HG03558 (cell line): ENCODE measurements around the gene FBXW9.
"Not testable (repeated sequence)": the region's sequence is repeated elsewhere in the genome, so short reads cannot be mapped to it uniquely, and the experiment has no call there.

ENCODE experiments used
- ATAC-seq: cut with Tn5 transposase; IDR thresholded peaks from one replicate; pipeline ENCODE4 v1.9.1; 2021; ENCODE audit warnings: moderate number of reproducible peaks; ENCODE audit not compliant: unreplicated experiment; ENCODE audit errors: extremely low read depth

The FBXW9 gene

DNA sequence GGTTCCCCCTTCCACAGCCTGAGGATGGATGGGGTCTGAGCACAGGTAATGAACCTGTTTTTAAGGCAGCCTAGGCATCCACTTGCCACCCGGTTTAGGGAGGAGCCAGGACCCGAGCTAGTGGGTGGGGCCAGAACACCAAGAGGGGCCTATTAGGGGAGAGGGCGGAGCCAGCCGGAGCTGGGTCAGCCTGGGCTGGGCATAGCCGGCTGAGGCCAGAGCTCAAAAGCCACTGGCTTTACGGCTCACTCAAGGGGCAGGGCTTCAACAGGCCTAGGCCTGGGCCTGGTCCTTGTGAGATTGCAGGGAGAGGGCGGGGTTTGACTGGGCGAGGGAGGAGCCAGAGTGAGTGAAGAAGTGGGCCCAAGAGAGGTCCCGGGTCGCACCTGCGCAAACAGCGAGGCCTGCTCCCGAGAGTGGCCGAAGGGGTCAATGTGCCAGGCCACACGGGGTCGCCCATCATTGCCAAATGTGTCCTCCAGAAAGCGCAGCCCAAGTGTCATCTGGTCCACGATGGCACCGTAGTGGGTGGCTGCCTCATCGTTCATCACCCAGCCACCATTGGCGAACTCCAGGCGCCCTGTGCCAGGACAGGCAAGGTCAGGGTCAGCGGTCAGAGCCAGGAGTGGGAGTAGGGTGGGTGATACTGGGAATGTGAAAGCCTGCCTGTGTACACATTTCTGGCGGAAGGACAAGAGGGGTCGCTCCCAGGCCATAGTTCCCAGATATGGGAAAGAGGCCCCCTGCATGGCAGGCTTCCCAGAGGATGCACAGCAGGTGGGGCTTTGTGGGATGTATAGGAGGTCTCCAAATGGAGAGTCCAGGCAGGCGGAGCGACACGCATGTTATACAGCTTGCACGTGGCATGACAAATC lies 31.8 kb downstream of the FBXW9 start:
- no peak for ATAC-seq

DNA sequence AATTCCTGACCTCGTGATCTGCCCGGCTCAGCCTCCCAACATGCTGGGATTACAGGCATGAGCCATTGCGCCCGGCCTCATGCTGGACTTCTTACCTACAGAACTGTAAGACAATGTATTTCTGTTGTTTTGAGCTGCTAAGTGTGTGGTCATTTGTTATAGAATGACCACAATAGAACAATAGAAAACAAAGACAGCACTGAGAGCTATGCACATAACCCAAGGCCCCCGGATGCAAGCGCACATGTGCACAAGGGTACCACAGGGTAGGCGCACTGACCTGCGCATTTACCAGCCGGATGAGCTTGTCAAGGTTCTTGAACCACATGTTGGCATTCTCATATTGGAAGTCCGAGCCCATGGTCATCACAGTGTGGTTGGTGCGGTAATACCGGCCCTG lies 35.5 kb downstream of the FBXW9 start:
- no peak for ATAC-seq

DNA sequence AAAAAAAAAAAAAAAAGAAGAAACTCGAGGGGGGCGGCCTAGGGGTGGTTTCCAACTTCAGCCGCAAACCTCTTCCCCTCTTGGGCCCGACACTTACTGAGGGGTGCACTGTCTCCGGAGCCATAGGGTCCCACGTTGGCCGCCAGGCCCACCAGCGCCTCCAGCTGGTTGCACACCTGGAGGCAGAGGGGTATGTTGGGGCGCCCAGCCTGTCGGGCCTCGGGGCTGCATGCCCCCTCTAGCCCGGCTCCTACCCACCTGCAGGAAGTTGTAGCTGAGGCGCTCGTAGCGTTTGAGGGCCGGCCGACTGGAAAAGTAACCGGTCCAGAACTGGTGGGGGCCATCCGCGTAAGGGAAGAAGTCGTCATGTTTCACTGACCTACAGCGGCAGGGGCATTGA lies 38.5 kb downstream of the FBXW9 start:
- ATAC-seq: no peak

DNA sequence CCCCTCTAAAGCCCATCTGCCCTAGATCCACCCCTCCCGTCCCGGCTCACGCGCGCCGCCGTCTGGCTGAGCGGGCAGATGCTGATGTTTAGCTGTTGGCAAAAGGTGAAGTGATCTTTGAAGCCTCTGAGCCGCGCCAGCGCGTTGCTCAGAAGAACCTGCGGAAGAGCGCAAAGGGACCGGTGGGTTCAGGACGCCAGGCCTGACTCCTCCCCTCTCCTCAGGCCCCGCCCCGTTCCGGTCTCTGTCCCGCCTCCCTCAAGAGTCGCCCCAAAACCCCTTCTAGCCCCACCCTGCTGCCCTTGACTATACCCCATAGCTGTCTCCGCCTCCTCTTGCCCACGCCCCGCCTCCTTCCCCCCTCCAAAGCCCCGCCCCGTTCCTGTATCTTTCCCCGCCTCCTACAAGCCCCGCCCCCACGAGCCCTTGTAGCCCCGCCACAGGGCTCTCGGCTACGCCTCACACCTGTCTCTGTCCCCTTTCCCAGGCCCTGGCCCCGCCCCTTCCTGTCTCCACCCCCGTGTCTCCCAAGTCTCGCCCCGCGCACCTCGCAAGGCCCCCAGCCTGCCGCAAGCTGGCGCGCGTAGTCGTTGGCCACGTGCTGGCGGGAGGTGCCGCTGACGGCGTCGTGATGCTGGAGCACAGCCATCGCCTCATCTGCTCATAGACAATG lies 39.4 kb downstream of the FBXW9 start:
- no peak for ATAC-seq

DNA sequence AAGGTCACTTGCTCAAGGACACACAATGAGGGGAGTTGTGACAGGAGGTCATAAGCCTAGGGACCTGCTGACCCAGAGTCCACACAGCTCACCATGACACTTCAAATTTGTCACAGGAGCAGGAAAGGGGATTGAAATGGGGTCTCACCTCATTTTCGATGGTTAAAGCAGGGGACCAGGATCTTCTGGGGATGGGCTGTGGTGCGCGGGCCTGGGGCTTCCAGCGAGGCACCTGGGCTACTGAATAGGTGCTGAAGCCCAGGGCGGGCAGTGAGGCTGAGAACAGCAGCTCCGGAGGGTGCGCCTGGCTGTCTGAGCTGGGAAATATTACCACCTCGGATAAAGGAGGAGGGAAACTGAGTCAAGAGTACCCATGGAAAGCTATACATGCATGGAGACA lies 40.9 kb downstream of the FBXW9 start:
- no peak for ATAC-seq

DNA sequence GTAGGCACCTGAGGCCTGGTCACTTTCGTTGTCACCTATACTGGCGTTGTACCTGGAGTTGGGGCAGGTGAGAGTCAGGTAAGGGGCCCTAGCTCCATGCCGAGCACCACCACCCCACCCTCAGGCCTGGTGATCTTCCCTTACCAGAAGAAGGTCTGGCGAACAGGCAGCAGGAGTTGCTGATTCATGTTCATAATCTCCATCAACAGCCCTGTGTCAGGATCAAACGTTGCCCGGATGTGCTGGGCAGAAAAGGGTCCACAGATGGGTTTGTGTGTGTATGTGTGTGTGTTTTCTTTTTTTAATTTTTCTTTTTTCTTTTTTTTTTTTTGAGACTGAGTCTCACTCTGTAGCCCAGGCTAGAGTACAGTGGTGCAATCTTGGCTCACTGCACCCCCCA lies 44.2 kb downstream of the FBXW9 start:
- ATAC-seq: no peak

DNA sequence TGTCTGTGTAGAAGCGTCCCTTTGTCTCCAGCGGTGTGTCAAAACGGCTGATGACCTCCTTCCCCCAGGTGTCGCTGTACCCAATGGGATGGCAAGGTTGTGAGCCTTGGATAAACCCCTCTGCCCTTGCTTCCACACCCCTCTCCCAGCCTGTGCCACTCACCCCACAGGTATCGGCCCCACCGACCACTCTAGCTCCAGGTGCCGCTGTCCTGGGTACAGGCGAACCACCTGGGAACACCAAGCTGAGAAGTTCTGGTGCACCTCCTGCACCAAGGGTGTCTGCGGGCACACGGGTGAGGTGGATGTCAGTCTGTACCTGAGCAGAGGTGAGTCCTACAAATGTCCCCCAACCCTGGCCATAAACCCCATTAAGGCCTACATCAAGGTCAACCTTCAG lies 46.5 kb downstream of the FBXW9 start:
- no peak for ATAC-seq

DNA sequence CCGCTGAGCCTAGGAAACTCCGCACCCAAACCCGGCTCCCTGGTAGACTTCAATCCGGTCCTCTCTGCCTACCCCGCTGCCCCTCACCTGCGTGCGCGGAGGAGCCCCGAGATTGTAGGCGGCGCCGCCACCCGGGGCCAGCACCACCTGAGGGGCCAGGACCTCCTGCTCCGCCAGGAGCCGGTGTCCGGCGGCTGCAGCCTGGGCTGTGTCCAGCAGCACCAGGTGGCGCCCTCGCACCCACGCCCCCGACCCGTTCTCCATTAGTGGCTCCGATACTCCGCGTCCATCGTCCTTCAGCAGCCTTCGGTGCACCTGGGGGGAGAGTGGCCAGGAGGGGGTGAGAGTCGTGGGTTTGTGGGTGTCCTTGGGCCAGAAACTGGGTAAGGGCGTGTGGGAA lies 48.3 kb downstream of the FBXW9 start:
- no peak for ATAC-seq

DNA sequence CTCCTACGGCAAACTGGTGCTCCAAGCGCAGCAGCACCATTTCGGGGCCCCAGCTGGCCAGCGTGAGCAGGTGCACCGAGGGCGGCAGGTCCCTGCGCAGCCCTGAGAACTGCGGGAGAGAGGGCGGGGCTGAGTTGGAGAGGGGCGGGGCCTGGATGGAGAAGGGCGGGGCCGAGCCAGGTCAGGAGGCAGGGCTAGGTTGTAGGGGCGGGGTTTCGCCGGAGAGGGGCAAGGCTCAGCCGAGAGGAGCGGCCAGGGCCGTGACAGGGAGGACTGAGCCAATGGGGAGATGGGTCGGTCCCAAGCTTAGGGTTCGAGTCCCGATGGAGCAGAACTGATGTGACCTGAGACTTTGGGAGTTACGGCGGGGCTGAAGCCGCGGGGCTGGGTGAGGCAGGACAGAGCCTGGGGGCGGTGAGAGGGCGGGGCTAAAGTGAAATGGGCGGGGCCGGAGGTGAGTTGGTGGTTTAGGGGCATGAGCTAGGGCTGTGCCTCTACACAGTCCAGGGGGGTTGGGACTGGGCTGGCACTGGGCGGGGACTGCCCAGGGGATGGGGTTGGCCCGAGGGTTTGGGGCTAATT lies 48.9 kb downstream of the FBXW9 start:
- no peak for ATAC-seq

DNA sequence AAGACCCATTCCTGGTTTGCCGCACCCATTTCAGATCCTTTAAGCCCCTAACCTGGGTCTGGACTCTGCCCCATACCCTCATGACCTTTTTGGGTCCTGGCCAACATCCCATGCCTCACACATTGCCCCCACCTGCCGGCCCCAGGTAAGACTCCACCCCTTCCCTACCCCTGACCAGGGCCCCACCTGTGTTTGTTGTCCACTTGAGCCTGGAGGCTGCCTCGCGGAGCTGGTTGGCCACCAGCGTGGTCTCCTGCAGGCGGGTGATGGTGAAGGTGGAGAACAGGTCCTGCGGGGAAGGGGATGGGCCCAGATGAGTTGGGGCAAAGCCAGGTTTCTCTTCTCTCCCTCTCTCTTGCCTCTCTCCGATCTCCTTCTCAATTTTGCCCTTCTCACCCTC lies 49.4 kb downstream of the FBXW9 start:
- no peak for ATAC-seq

DNA sequence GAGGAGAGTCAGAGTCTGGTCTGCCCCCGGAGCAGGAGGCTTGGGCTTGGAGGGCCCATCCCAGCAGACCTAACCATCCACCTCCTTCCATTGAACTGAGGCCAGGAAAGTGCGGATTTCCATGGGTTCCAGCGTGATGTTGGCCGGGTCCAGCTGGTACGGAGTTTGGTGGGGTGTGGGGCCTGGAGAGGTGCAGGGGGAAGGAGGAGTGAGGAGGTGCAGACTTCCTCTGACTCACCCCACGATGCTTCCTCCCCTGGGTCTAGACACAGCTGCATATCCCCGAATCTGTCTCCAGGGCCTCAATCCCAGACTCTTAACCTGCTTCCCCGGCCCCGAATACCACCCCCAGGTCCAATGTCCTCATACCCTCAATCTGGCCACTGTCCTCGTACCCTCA lies 49.9 kb downstream of the FBXW9 start:
- ATAC-seq: no peak

DNA sequence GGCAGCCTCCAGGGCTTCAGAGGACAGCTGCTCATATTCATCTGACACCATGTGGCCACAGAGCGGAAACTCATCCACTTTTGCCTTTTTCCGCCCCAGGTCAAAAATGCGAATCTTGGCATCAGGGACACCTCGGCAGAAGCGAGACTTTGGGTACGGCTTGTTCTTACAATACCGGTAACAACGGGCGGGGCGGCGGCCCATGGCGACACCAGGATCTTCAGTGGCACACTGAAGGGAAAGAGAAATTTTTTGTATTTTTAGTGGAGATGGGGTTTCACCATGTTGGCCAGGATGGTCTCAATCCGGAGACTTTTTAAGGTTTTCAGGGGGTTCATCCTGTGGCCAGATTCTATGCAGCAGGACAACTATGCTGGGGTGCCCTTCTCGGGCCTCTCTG lies 52.7 kb downstream of the FBXW9 start:
- not testable (repeated sequence) for ATAC-seq

DNA sequence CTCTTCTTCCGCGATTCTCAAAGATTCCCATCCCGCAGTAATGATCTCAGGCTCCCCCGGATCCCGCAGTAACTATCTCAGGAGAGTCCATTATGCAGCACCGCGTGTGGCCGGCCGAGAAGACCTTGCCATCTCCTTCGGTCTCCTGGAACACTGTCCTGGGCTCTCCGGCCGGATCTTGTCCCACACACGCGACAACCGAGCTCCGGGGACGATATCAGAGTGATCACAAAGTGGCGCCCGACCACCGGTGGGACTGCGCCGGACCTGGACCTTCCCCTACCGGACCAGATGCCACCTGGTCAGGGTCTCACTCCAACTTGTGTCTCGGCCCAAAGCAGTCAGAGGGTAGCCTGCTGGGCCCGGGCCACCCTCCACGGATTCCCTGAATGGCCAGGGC lies 53.9 kb downstream of the FBXW9 start:
- no peak for ATAC-seq

DNA sequence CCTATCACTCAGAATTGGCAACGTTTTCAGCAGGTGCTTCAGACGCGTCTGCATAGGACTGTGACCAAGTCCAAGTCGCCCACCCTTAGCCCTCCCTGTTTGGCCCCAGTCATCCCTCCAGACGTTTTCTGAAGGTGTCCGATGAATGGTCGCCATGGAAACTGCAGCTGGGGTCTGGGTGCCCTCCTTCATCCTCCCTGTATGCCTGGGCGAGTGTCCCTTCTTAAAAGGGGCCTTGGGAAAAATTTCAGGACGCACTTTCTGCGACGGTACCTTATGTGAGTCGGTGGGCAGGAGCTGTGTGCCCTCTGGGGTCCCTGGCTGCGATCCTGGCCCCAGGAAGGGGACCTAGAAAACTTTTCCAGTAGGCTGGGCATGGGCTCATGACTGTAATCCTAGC lies 55.0 kb downstream of the FBXW9 start:
- no peak for ATAC-seq

DNA sequence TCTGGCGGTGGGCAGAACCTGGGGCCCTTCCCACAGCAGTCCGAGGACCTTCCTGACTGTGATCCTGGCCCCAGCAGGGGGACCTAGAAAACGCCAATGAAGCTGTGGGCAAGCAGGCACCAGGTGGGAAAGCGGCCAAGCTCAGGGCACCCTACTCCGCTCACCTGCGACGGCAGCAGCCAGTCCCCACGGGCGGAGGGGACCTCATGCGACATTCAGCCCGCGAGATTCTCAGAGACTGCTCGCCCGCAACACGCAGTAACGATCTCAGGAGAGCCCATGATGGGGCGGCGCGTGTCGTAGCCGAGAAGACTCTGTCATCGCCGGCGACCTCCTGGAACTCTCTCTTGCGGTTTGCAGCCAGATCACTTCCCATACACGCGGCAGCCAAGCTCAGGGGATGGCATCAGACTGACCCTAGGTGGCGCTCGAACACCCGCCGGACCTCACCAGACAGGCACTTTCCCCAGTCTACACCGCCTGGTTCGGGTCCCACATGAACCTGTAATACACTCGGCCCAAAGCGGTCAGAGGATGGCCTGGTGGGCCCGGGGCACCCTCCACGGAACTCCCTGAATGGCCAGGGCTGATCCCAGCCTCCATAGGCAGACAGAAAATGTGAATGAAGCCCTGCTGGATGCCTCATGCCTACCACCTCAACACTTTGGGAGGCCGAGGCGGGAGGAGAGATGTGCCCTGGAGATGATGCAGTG lies 56.4 kb downstream of the FBXW9 start:
- no peak for ATAC-seq
